Measurements from ENCODE around the gene TRAP1. TPM values are rescaled to one million over a fixed set of nuclear protein-coding genes. Genes with fewer than 3 reads are reported as not detected.

Gene TRAP1
- total and polyA plus RNA-seq, 5 donors from 2014 or later: 38.7 to 65.0 (median 48.0) TPM

DNA sequence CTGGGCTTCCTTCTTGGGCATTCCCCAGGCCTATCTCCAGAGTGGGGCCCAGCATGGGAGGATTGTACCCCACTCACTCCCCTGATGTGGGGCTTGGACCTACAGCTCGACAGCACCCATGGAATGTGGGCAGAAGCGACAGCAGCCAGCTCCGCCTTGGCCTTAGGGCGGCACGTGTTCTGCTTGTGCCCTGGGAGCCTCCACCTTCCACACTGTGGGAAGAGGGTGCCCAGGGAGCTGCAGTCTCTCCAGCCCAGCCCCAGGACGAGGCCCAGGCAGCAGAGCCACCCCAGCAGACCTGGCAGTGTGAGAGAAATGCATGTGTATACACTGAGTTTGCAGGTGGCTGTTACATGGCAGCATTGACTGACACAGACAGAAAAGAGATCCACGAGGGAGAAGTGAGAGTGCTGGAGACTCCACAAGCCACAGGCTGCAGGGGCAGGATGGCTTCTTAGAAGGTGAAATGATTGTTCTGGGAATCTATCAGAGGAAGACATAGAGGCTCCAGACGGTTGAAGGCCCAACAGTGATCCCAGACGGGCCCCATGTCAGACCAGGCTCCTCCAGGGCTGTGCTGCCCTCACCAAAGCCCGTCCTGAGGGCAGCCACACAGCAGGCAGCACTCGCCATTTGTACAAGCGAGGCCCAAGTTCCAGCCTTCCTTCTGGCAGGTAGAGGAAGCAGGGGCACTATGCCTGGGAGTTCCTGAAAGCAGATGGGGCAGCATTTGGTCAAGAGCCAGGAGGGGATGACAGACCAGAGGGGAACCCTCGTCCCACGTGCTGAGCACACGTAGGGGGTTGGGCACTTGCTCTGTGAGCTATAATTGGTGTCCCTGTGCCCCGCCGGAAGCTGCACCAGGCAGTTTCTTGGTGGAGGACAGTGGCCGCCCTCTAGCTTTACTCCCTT is 65.6 kb downstream of the TRAP1 start:
- no peaks in the 10 kb centered on the region for H3K27me3 ChIP-seq (ENCODE audit: control insufficient read depth, insufficient read depth, low read length)
- Mint-ChIP-seq H3K27me3 (no peaks in the 10 kb centered on the region), H3K4me1 (peaks cover 0 to 6% (median 1%) of the 10 kb centered on the region in 4 donors), H3K9me3 (no peaks in the 10 kb centered on the region), H3K4me3 (no peak overlapping the region), H3K36me3 (peaks cover 10% of the 10 kb centered on the region), H3K27ac (peak overlapping the region in 1 of 3 donors; percentile 53)
- no peak overlapping the region for H3K4me3 ChIP-seq (ENCODE audit: low read depth, low read length)
- H3K27ac ChIP-seq (ENCODE audit: insufficient read depth, low read length, poor library complexity, severe bottlenecking): no peak overlapping the region
- ATAC-seq (ENCODE audit: low read depth in 2 of 2): no peak
- no peaks in the 10 kb centered on the region for H3K4me1 ChIP-seq (ENCODE audit: control insufficient read depth, insufficient read depth, low read length, poor library complexity, severe bottlenecking)
- peaks cover 17% of the 10 kb centered on the region for H3K36me3 ChIP-seq (ENCODE audit: control insufficient read depth, insufficient read depth, low read length)
- DNase-seq: no peak
- no peaks in the 10 kb centered on the region for H3K9me3 ChIP-seq (ENCODE audit: control insufficient read depth in 2 of 2, low read length in 2 of 2)

DNA sequence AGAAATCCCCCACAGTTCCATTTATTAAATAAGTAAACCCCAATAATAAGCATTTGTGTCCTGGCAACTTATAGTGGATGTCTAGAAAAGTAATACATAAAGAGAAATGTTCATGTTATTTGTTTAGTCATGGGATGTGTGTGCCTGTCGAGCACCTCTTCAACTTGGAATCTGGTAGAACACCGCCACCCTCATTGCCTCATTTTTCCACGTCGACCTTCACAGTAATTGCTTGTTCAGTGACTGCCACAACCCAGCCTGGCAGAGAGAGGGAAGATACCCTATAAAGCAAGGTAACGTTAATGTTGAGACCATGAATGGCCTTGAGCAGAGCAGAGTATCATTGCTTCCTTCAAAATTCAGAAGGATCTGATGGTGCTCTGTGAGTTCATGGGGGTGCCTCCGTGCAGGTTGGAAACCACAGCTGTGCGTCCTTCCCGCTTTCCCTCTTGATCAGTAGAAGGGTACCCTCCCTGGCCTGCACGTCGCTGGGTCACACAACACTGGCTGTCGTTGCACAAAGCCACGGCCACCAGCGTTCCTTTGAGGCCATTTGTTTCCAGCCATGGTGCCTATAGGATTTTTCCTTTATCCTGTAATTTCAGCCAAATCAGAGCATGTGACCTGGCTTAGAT is 66.6 kb downstream of the TRAP1 start:
- Histone ChIP-seq H3K27ac (ENCODE audit: insufficient read depth, low read length, poor library complexity, severe bottlenecking) (no peak overlapping the region), H3K27me3 (ENCODE audit: control insufficient read depth, insufficient read depth, low read length) (no peaks in the 10 kb centered on the region), H3K9me3 (ENCODE audit: control insufficient read depth in 2 of 2, low read length in 2 of 2) (no peaks in the 10 kb centered on the region), H3K4me1 (ENCODE audit: control insufficient read depth, insufficient read depth, low read length, poor library complexity, severe bottlenecking) (no peaks in the 10 kb centered on the region), H3K4me3 (ENCODE audit: low read depth, low read length) (no peak overlapping the region), H3K36me3 (ENCODE audit: control insufficient read depth, insufficient read depth, low read length) (peaks cover 15% of the 10 kb centered on the region)
- H3K27ac Mint-ChIP-seq: peak overlapping the region in 1 of 3 donors; percentile 55
- ATAC-seq (ENCODE audit: low read depth in 2 of 2) (no peak), DNase-seq (no peak)
- H3K27me3 Mint-ChIP-seq: no peaks in the 10 kb centered on the region
- H3K4me3 Mint-ChIP-seq: no peak overlapping the region
- H3K4me1 Mint-ChIP-seq: peaks cover 0 to 6% (median 1%) of the 10 kb centered on the region in 4 donors
- H3K9me3 Mint-ChIP-seq: no peaks in the 10 kb centered on the region
- H3K36me3 Mint-ChIP-seq: peaks cover 13% of the 10 kb centered on the region

DNA sequence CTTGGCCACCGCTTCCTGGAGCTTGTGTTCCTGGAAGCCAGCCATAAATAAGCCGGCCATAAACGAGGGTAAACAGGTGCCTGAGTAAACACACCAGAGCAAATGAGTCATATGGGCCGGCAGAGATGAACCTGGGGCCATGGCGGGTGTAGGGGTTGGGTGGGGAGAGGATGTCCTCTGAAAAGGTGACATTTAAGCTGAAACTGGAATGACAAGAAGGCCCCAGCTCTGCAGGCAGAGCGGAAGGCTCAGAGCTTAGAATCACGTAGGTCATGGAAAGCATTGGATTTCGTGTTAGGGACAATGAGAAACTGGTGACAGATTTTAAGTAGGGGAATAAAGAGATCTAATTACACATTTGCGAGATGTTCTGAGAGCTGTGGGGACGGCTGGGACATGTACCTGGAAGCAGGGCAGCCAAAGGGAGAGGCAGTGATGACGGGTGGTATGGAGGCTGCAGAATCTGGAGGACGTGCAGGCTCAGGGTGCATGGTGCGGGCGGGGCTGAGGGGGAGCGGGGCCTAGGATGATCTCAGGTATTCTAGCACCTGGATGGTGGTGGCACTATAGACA is 70.9 kb downstream of the TRAP1 start:
- H3K27me3 ChIP-seq (ENCODE audit: control insufficient read depth, insufficient read depth, low read length): no peaks in the 10 kb centered on the region
- H3K27ac ChIP-seq (ENCODE audit: insufficient read depth, low read length, poor library complexity, severe bottlenecking): no peak overlapping the region
- no peak overlapping the region for H3K4me3 Mint-ChIP-seq
- H3K9me3 ChIP-seq (ENCODE audit: control insufficient read depth in 2 of 2, low read length in 2 of 2): no peaks in the 10 kb centered on the region
- H3K4me3 ChIP-seq (ENCODE audit: low read depth, low read length): no peak overlapping the region
- peaks cover 9% of the 10 kb centered on the region for H3K36me3 Mint-ChIP-seq
- peaks cover 28% of the 10 kb centered on the region for H3K36me3 ChIP-seq (ENCODE audit: control insufficient read depth, insufficient read depth, low read length)
- H3K4me1 ChIP-seq (ENCODE audit: control insufficient read depth, insufficient read depth, low read length, poor library complexity, severe bottlenecking): peaks cover 3% of the 10 kb centered on the region
- H3K27ac Mint-ChIP-seq: peak overlapping the region in 2 of 3 donors; percentile 46 to 92
- H3K27me3 Mint-ChIP-seq: no peaks in the 10 kb centered on the region
- peaks cover 0 to 6% (median 0%) of the 10 kb centered on the region in 4 donors for H3K4me1 Mint-ChIP-seq
- no peaks in the 10 kb centered on the region for H3K9me3 Mint-ChIP-seq
- DNase-seq: no peak
- ATAC-seq (ENCODE audit: low read depth in 2 of 2): no peak

DNA sequence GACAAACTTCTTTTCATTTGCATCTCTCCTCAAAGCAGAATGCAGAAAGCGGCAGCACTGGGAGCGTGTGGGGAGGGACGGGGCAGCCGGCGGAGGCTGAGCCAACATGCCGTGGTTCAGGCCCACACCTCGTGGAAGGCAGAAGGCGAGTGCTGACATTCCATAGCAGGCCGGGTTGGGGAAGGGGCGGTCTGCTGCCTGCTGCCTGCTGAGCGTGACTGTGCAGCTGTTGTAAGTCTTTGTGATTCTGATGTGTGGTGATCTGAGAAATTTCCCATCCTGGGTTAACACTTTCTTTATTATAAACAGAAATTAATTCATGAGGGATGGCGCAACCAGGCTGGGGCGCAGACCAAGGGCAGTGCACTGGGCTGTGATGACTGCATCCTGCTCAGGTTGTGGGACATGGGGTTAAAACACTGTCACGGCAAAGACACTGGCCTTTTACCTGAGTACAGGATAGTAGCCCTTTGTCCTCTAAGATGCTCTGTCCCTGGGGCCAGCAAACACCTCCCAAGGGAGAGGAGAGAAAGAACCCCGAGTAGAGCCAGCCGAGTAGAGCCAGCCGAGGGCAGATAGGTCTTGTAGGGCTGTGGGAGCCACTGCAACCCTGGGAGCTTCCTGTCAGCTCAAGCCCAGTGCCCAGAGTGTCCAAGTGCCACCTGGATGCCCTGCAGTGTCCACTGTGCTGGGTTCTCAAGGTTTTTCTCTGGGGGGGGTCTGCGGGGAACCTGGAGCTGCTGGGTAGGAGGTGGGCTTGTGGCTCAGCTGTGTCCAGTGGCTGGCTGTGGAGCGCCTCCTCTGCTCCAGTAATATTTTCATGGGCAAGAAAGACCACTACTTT is 71.6 kb downstream of the TRAP1 start:
- Histone ChIP-seq H3K27me3 (ENCODE audit: control insufficient read depth, insufficient read depth, low read length) (no peaks in the 10 kb centered on the region), H3K27ac (ENCODE audit: insufficient read depth, low read length, poor library complexity, severe bottlenecking) (no peak overlapping the region), H3K4me1 (ENCODE audit: control insufficient read depth, insufficient read depth, low read length, poor library complexity, severe bottlenecking) (peaks cover 4% of the 10 kb centered on the region), H3K4me3 (ENCODE audit: low read depth, low read length) (no peak overlapping the region), H3K36me3 (ENCODE audit: control insufficient read depth, insufficient read depth, low read length) (peaks cover 28% of the 10 kb centered on the region), H3K9me3 (ENCODE audit: control insufficient read depth in 2 of 2, low read length in 2 of 2) (no peaks in the 10 kb centered on the region)
- Mint-ChIP-seq H3K4me3 (no peak overlapping the region), H3K36me3 (peaks cover 9% of the 10 kb centered on the region), H3K4me1 (peaks cover 0 to 6% (median 0%) of the 10 kb centered on the region in 4 donors), H3K27me3 (no peaks in the 10 kb centered on the region), H3K27ac (peak overlapping the region in 2 of 3 donors; percentile 41 to 46), H3K9me3 (no peaks in the 10 kb centered on the region)
- ATAC-seq (ENCODE audit: low read depth in 2 of 2): no peak
- no peak for DNase-seq

DNA sequence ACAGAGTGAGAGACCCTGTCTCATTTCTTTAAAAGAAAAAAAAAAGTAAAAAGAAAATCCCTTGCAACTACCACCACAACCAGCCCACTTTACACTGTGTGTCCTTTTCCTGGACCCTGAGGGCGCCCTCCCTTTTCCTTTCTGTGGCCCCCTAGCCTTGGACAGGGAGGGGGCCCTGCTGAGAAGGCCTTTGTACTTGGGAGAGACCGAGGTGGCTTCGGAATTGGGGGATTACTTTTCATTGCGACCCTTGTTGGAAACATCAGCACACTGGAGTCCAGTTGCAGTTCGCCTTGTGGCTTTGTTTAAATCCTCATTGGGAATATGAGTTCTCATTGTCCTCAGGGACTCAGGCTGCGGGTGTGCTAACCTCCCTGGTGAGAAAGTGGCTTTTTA is 72.2 kb downstream of the TRAP1 start:
- no peaks in the 10 kb centered on the region for H3K27me3 Mint-ChIP-seq

DNA sequence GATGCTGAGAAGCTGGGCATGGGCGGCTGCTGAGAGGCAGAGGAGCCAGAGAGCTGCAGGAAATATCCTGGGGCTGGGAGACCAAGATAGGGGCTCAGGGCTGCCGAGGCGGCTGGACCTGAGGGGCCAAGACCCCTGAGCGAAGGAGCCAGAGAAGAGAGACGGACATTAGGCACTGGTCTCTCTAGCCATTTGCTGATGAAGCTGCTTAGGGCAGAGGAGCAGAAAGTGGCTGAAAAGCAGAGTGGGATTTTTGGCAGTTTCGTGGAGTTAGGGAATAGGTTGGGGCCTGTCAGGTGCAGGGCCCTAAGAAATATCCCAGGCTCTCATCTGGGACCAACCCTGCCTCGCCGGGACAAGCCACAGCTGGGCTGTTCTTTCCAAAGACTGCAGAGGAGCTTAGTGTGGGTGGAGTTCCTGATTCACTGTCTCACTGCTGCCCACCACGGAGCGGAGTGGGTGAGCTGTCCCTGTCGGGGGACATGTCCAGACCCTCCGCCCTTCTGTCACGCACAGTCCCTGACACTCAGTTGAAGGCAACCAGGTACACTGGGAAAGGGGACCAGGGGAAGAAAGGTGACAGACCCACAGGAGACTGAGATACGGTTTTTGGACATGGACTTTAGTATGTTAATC is 74.1 kb downstream of the TRAP1 start:
- Mint-ChIP-seq H3K36me3 (peaks cover 9% of the 10 kb centered on the region), H3K27ac (no peak overlapping the region), H3K4me3 (no peak overlapping the region), H3K4me1 (peaks cover 0 to 14% (median 10%) of the 10 kb centered on the region in 4 donors), H3K9me3 (peaks cover 0 to 1% (median 0%) of the 10 kb centered on the region in 7 donors), H3K27me3 (no peaks in the 10 kb centered on the region)
- Histone ChIP-seq H3K27me3 (ENCODE audit: control insufficient read depth, insufficient read depth, low read length) (no peaks in the 10 kb centered on the region), H3K36me3 (ENCODE audit: control insufficient read depth, insufficient read depth, low read length) (peaks cover 37% of the 10 kb centered on the region), H3K4me1 (ENCODE audit: control insufficient read depth, insufficient read depth, low read length, poor library complexity, severe bottlenecking) (peaks cover 4% of the 10 kb centered on the region), H3K27ac (ENCODE audit: insufficient read depth, low read length, poor library complexity, severe bottlenecking) (no peak overlapping the region), H3K9me3 (ENCODE audit: control insufficient read depth in 2 of 2, low read length in 2 of 2) (no peaks in the 10 kb centered on the region), H3K4me3 (ENCODE audit: low read depth, low read length) (no peak overlapping the region)
- DNase-seq: no peak
- no peak for ATAC-seq (ENCODE audit: low read depth in 2 of 2)

More for the DNA sequence above, 72.2 kb downstream of the TRAP1 start:
- Mint-ChIP-seq H3K27ac (no peak overlapping the region), H3K4me1 (peaks cover 0 to 6% (median 1%) of the 10 kb centered on the region in 4 donors), H3K36me3 (peaks cover 4% of the 10 kb centered on the region), H3K9me3 (no peaks in the 10 kb centered on the region), H3K4me3 (no peak overlapping the region)
- H3K4me1 ChIP-seq (ENCODE audit: control insufficient read depth, insufficient read depth, low read length, poor library complexity, severe bottlenecking): peaks cover 4% of the 10 kb centered on the region
- DNase-seq (no peak), ATAC-seq (ENCODE audit: low read depth in 2 of 2) (no peak)
- H3K27ac ChIP-seq (ENCODE audit: insufficient read depth, low read length, poor library complexity, severe bottlenecking): no peak overlapping the region
- no peaks in the 10 kb centered on the region for H3K9me3 ChIP-seq (ENCODE audit: control insufficient read depth in 2 of 2, low read length in 2 of 2)
- no peaks in the 10 kb centered on the region for H3K27me3 ChIP-seq (ENCODE audit: control insufficient read depth, insufficient read depth, low read length)
- peaks cover 33% of the 10 kb centered on the region for H3K36me3 ChIP-seq (ENCODE audit: control insufficient read depth, insufficient read depth, low read length)
- no peak overlapping the region for H3K4me3 ChIP-seq (ENCODE audit: low read depth, low read length)
